Heart left ventricle (tissue), 16 donors: ENCODE measurements around the gene TAS2R10. TPM values are rescaled to one million over a fixed set of nuclear protein-coding genes. Genes with fewer than 3 reads are reported as not detected.
"Not testable (repeated sequence)": the region's sequence is repeated elsewhere in the genome, so short reads cannot be mapped to it uniquely, and the experiment has no call there.

ENCODE experiments used
- ATAC-seq, 4 donors: fragments of 200-7000 bp; cut with Tn5 transposase; one replicate each; pipeline ENCODE4 v1.9.1; 2020 to 2022; ENCODE audit warnings: moderate library complexity in 4 of 4, mild to moderate bottlenecking in 3 of 4, moderate number of reproducible peaks in 1 of 4
- DNase-seq, 5 donors: peaks; one replicate each; pipeline ENCODE4 v3.0.0-alpha.2; 2020
- H3K27ac ChIP-seq, 12 donors: fragments of 200-600 bp; sonication (generic) in 4 of 12; one replicate each; pipeline versions ENCODE4 v1.5.0 to v1.8.0; 2016 to 2022; ENCODE audit warnings: mild to moderate bottlenecking in 2 of 12
- H3K27me3 ChIP-seq, 9 donors: fragments of 200-600 bp; sonication (generic) in 2 of 9; one replicate each; pipeline versions ENCODE4 v1.5.1 to v1.8.0; 2016 to 2022; ENCODE audit warnings: mild to moderate bottlenecking in 3 of 9
- H3K36me3 ChIP-seq, 9 donors: fragments of 200-600 bp; sonication (generic) in 2 of 9; one replicate each; pipeline versions ENCODE4 v1.5.0 to v1.8.0; 2018 to 2022; ENCODE audit warnings: mild to moderate bottlenecking in 2 of 9
- H3K4me1 ChIP-seq, 12 donors: fragments of 200-600 bp; sonication (generic) in 4 of 12; one replicate each; pipeline versions ENCODE4 v1.5.0 to v1.8.0; 2016 to 2022; ENCODE audit warnings: mild to moderate bottlenecking in 3 of 12
- H3K4me3 ChIP-seq, 12 donors: fragments of 200-600 bp; sonication (generic) in 4 of 12; one replicate each; pipeline versions ENCODE4 v1.5.0 to v1.8.0; 2017 to 2022; ENCODE audit warnings: mild to moderate bottlenecking in 9 of 12, moderate library complexity in 4 of 12
- H3K9me3 ChIP-seq, 12 donors: fragments of 200-600 bp; sonication (generic) in 4 of 12; one replicate each; pipeline versions ENCODE4 v1.5.0 to v1.8.0; 2016 to 2022; ENCODE audit warnings: mild to moderate bottlenecking in 1 of 12
- CTCF ChIP-seq, 12 donors: fragments of 200-600 bp; sonication (generic) in 4 of 12; IDR thresholded peaks; one replicate each; pipeline versions ENCODE4 v1.5.0 to v1.8.0; 2018 to 2022; ENCODE audit warnings: antibody characterized with exemption in 12 of 12, mild to moderate bottlenecking in 5 of 12
- POLR2A ChIP-seq, 2 donors: fragments of 450-650 bp; IDR thresholded peaks; one replicate each; pipeline ENCODE4 v1.6.1; 2017; ENCODE audit warnings: antibody characterized with exemption in 2 of 2, mild to moderate bottlenecking in 2 of 2, moderate library complexity in 2 of 2
- WGBS, 4 donors: extraction: QIAGEN DNeasy Blood & Tissue Kit in 2 of 4; methylation state at CpG; one replicate each; pipeline versions ENCODE4 v1.1.5 to v1.1.7; 2013 to 2018; 5-methylcytosine and 5-hydroxymethylcytosine counted together
- intact Hi-C, 10 donors: fragments of 100-400 bp; cut with DNase I; formaldehyde crosslinking; loops; one replicate each; pipeline versions ENCODE4 v1.11.1 to v1.14.2; 2022
- polyA plus RNA-seq, 2 donors: library from polyadenylated mRNA; stranded (reverse); fragments of 200-250 nt; gene quantifications; one replicate each; pipeline ENCODE4 v1.2.3, GENCODE V29; 2013
- total RNA-seq, 9 donors: library from RNA; depleted of rRNA in 2 of 9; stranded (reverse); fragments of >200 nt in 2 of 9; fragmentation: NEBNext Ultra II Directional in 3 of 9; extraction: Animal tissue kit (Norgen Biotek cat#: 25700) in 3 of 9; gene quantifications; one replicate each; pipeline versions ENCODE4 v1.1.0 to v1.2.4, GENCODE V29; 2016 to 2023
- donor health status: ischemic (EF 13 %, LVEDD 7.1; RV severe dilation, severe dysfunction).
- donor health status: healthy with polysubstance abuse.
- donor health status: DM: no; HTN: yes; CAD: no.
- donor health status: DM: no; HTN: no; CAD: no.
- donor health status: ischemic (EF 25% LVEDD 6.9; RV normal size, moderate dysfunction).
- donor health status: ischemic (EF 25% LVEDD 5.7; RV mildly dilated, moderate dysfunction).
- donor health status: healthy.
- donor health status: DM: yes; HTN: yes; CAD: no.
- donor health status: ischemic (EF 35%, LVEDD 5.7; RV mildly dilated, moderate dysfunction).
- donor health status: nonischemic (EF 11% LVEDD 7.7; RV severe dilation, severe dysfunction).
- donor health status: DM: yes; HTN: yes; CAD: no.
- donor health status: PGD.
- donor health status: ischemic (EF 29% LVEDD 5.4; RV normal size, mild dysfunction).
- donor health status: nonischemic (EF 23%, LVEDD 6.1; RV moderate dilation, normal function).

TAS2R10 gene
- total and polyA plus RNA-seq, 11 donors = 0.37 to 0.51 (median 0.41) TPM; not detected in 8

- WGBS, 4 donors = 68 to 74% (median 69%) methylated on average over 1 of the region's 1 CpG
- no peak for ATAC-seq
- no peak for DNase-seq
Measured at GRCh38 chr12:10807186-10807585, 19.0 kb downstream of the TAS2R10 start, which contains the start of gene TAS2R8. TSS of gene TAS2R8 (minus strand) at chr12:10807286. CDS start at chr12:10806980, 306 bp downstream.

GRCh38 chr12:10802587-10802986, 23.6 kb downstream of the TAS2R10 start, which contains the start of gene TAS2R7:
TSS of gene TAS2R7 (minus strand) at chr12:10802627. CDS start at chr12:10802570, 57 bp downstream.
- WGBS, 4 donors = 63 to 68% (median 66%) methylated on average over 4 of the region's 4 CpGs
- Histone ChIP-seq H3K27ac (no peak within 1 kb of the TSS), H3K36me3 (no peaks in the 10 kb centered on the region), H3K4me1 (no peaks in the 10 kb centered on the region), H3K27me3 (no peaks in the 10 kb centered on the region), H3K4me3 (no peak within 1 kb of the TSS), H3K9me3 (no peaks in the 10 kb centered on the region)
- DNase-seq (no peak), ATAC-seq (no peak)
- intact Hi-C loops = no loop called here
- TF ChIP-seq CTCF (IDR thresholded peaks at IDR 0.05) = no peak
- TF ChIP-seq POLR2A (IDR thresholded peaks at IDR 0.05) = no peak

More at GRCh38 chr12:10807186-10807585, 19.0 kb downstream of the TAS2R10 start, which contains the start of gene TAS2R8:
- intact Hi-C loops = no loop called here
- TF ChIP-seq POLR2A (IDR thresholded peaks at IDR 0.05) (no peak), CTCF (IDR thresholded peaks at IDR 0.05) (no peak)
- no peak within 1 kb of the TSS for H3K4me3 ChIP-seq
- no peaks in the 10 kb centered on the region for H3K4me1 ChIP-seq
- H3K36me3 ChIP-seq = no peaks in the 10 kb centered on the region
- H3K27me3 ChIP-seq = no peaks in the 10 kb centered on the region
- H3K27ac ChIP-seq = no peak within 1 kb of the TSS
- H3K9me3 ChIP-seq = no peaks in the 10 kb centered on the region

- no peaks in the 10 kb centered on the region for H3K9me3 ChIP-seq
- ATAC-seq = no peak
- 69 to 78% (median 71%) methylated on average over 5 of the region's 5 CpGs for WGBS, 4 donors
Measured at GRCh38 chr12:10801741-10802140, 24.4 kb downstream of the TAS2R10 start.

GRCh38 chr12:10794222-10794621, 31.9 kb downstream of the TAS2R10 start:
- H3K4me1 ChIP-seq = no peaks in the 10 kb centered on the region
- H3K36me3 ChIP-seq = no peaks in the 10 kb centered on the region
- no peak overlapping the region for H3K27ac ChIP-seq
- no peaks in the 10 kb centered on the region for H3K9me3 ChIP-seq
- no peaks in the 10 kb centered on the region for H3K27me3 ChIP-seq
- H3K4me3 ChIP-seq = no peak overlapping the region
- no peak for DNase-seq
- intact Hi-C loops = no loop called here
- no peak for TF ChIP-seq POLR2A (IDR thresholded peaks at IDR 0.05)
- no peak for TF ChIP-seq CTCF (IDR thresholded peaks at IDR 0.05)
- 62 to 72% (median 62%) methylated on average over 2 of the region's 2 CpGs for WGBS, 4 donors
- ATAC-seq = no peak

More at GRCh38 chr12:10801741-10802140, 24.4 kb downstream of the TAS2R10 start:
- intact Hi-C loops = no loop called here
- Histone ChIP-seq H3K27ac (no peak overlapping the region), H3K36me3 (no peaks in the 10 kb centered on the region), H3K4me1 (no peaks in the 10 kb centered on the region), H3K4me3 (no peak overlapping the region), H3K27me3 (no peaks in the 10 kb centered on the region)
- no peak for TF ChIP-seq POLR2A (IDR thresholded peaks at IDR 0.05)
- TF ChIP-seq CTCF (IDR thresholded peaks at IDR 0.05) = no peak
- DNase-seq = no peak

- H3K27me3 ChIP-seq, H3K4me1 ChIP-seq, H3K9me3 ChIP-seq, H3K36me3 ChIP-seq, intact Hi-C loops, DNase-seq, ATAC-seq, H3K4me3 ChIP-seq, H3K27ac ChIP-seq: not testable (repeated sequence)
- 85 to 96% (median 89%) methylated on average over 4 of the region's 4 CpGs for WGBS, 4 donors
Measured at GRCh38 chr12:10791769-10792168, 34.4 kb downstream of the TAS2R10 start.
